ENCODE data around the gene NWD2. TPM values are rescaled to one million over a fixed set of nuclear protein-coding genes. Genes with fewer than 3 reads are reported as not detected.

Gene NWD2
- total and polyA plus RNA-seq, 9 of the 15 experiments (the other 6 are each of a cell fraction or from before 2014, with no cell fraction given) = not detected

DNA sequence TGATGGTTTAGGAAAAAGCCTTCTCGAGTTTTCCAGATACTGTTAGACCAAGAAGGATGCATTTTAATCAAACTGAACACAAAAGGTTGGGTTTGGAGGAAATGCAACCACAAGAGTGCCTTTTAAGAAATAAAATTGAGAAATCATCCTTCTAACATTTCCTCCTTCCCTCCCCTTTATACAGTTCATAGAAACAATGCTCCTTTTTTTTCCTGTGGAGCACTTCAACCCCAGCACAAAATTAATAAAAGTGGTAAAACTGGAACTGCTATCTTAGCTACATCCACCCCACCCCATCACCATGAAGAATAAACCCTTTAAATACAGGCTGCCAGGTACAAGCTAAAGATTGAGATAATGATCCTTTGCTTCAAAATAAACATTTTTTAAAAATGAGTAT is 230.5 kb downstream of the NWD2 start:
- Histone ChIP-seq H3K4me2 (ENCODE audit: insufficient read depth, low read length) (no peak overlapping the region), H3K27me3 (ENCODE audit: control insufficient read depth in 2 of 2, insufficient read depth in 2 of 2, low read length in 2 of 2) (no peaks in the 10 kb centered on the region), H3K4me3 (no peak overlapping the region), H3K9ac (ENCODE audit: insufficient read depth in 1 of 2, low read depth in 2 of 2, low read length in 2 of 2) (no peak overlapping the region), H4K20me1 (replicated peaks; ENCODE audit: control insufficient read depth, insufficient read depth, low read length) (no peaks in the 10 kb centered on the region), H3K9me3 (replicated peaks; ENCODE audit: control insufficient read depth, insufficient read depth, low read depth, low read length) (no peaks in the 10 kb centered on the region), H3K27ac (ENCODE audit: extremely low read depth, low read depth, low read length) (no peak overlapping the region), H3K9me1 (ENCODE audit: control insufficient read depth, insufficient read depth, low read length) (no peaks in the 10 kb centered on the region), H3K79me2 (ENCODE audit: control insufficient read depth, insufficient read depth, low read length) (no peaks in the 10 kb centered on the region), H3K36me3 (ENCODE audit: control insufficient read depth, insufficient read depth, low read length) (no peaks in the 10 kb centered on the region), H3K4me1 (replicated peaks in 1 of 2; ENCODE audit: control insufficient read depth in 2 of 2, insufficient read depth in 2 of 2, low read length in 2 of 2) (no peaks in the 10 kb centered on the region), H2AFZ (ENCODE audit: low read depth, low read length) (no peak overlapping the region)
- TF ChIP-seq ZFP36 (IDR thresholded peaks at IDR 0.05; ENCODE audit: low read depth, low read length, partially characterized antibody) = no peak
- TF ChIP-seq HMG20A (CRISPR knock-in tag; conservative IDR thresholded peaks at IDR 0.05) = no peak
- TF ChIP-seq NR4A1 (CRISPR knock-in tag; IDR thresholded peaks at IDR 0.05) = no peak
- no peak for TF ChIP-seq NR4A1 (tag; IDR thresholded peaks at IDR 0.05)
- TF ChIP-seq, protein P1, sequence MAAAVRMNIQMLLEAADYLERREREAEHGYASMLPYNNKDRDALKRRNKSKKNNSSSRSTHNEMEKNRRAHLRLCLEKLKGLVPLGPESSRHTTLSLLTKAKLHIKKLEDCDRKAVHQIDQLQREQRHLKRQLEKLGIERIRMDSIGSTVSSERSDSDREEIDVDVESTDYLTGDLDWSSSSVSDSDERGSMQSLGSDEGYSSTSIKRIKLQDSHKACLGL (CRISPR knock-in tag; IDR thresholded peaks at IDR 0.05; ENCODE audit: borderline replicate concordance, poor library complexity, severe bottlenecking) = no peak
- TF ChIP-seq ZSCAN29 (IDR thresholded peaks at IDR 0.05) = no peak
- no peak for TF ChIP-seq SRF (CRISPR knock-in tag; IDR thresholded peaks at IDR 0.05)
- no peak for TF ChIP-seq RBM14 (IDR thresholded peaks at IDR 0.05; ENCODE audit: borderline replicate concordance, insufficient read depth, low read depth, low read length)
- no peak for TF ChIP-seq XRCC5 (IDR thresholded peaks at IDR 0.05; ENCODE audit: low read depth, low read length)
- no peak for TF ChIP-seq ZNF408 (CRISPR knock-in tag; IDR thresholded peaks at IDR 0.05; ENCODE audit: low read depth)
- TF ChIP-seq, protein P2, sequence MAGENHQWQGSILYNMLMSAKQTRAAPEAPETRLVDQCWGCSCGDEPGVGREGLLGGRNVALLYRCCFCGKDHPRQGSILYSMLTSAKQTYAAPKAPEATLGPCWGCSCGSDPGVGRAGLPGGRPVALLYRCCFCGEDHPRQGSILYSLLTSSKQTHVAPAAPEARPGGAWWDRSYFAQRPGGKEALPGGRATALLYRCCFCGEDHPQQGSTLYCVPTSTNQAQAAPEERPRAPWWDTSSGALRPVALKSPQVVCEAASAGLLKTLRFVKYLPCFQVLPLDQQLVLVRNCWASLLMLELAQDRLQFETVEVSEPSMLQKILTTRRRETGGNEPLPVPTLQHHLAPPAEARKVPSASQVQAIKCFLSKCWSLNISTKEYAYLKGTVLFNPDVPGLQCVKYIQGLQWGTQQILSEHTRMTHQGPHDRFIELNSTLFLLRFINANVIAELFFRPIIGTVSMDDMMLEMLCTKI (IDR thresholded peaks at IDR 0.05; ENCODE audit: partially characterized antibody) = no peak
- no peak for TF ChIP-seq ZNF384 (IDR thresholded peaks at IDR 0.05; ENCODE audit: low read depth, low read length)
- no peak for TF ChIP-seq ZZZ3 (IDR thresholded peaks at IDR 0.05)
- TF ChIP-seq LCOR (CRISPR knock-in tag; IDR thresholded peaks at IDR 0.05) = no peak
- TF ChIP-seq, protein P3, sequence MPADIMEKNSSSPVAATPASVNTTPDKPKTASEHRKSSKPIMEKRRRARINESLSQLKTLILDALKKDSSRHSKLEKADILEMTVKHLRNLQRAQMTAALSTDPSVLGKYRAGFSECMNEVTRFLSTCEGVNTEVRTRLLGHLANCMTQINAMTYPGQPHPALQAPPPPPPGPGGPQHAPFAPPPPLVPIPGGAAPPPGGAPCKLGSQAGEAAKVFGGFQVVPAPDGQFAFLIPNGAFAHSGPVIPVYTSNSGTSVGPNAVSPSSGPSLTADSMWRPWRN (IDR thresholded peaks at IDR 0.05; ENCODE audit: low read depth) = no peak
- no peak for TF ChIP-seq CBFA2T3 (IDR thresholded peaks at IDR 0.05)
- no peak for TF ChIP-seq SMARCB1 (IDR thresholded peaks at IDR 0.05; ENCODE audit: insufficient read length, low read depth)
- TF ChIP-seq HNRNPUL1 (IDR thresholded peaks at IDR 0.05; ENCODE audit: low read length) = no peak
- TF ChIP-seq ARID1B (IDR thresholded peaks at IDR 0.05) = no peak
- DNase-seq (ENCODE audit: extremely low read depth in 1 of 4, low spot score in 3 of 4) = no peak
- ChIA-PET CTCF (ENCODE audit: low intra/inter-chr PET ratio) (no interaction called here), POLR2A (interaction anchor here (1.5 kb wide), 1 partner anchor 16 kb away, joined by 3 read pairs; no protein-coding TSS in a partner anchor)
- BruUV-seq (replicated peaks) = no TSS peak
- no peak for ATAC-seq
- 0% methylated on average over 1 of the region's 1 CpG for WGBS (ENCODE audit: insufficient coverage, low coverage, missing lambda C conversion rate)
- no peak for FAIRE-seq
- intact Hi-C loops (cut with micrococcal nuclease) (no loop called here), in situ Hi-C loops (cut with MboI) (no loop called here)
